GM18498 (cell line): Measurements from ENCODE around the gene GPC6.
"Not testable (repeated sequence)": the region's sequence is repeated elsewhere in the genome, so short reads cannot be mapped to it uniquely, and the experiment has no call there.

Experiments
- ATAC-seq: cut with Tn5 transposase; IDR thresholded peaks from one replicate; pipeline ENCODE4 v1.9.1; 2021; ENCODE audit warnings: mild to moderate bottlenecking, moderate library complexity; ENCODE audit not compliant: unreplicated experiment

The GPC6 gene

DNA sequence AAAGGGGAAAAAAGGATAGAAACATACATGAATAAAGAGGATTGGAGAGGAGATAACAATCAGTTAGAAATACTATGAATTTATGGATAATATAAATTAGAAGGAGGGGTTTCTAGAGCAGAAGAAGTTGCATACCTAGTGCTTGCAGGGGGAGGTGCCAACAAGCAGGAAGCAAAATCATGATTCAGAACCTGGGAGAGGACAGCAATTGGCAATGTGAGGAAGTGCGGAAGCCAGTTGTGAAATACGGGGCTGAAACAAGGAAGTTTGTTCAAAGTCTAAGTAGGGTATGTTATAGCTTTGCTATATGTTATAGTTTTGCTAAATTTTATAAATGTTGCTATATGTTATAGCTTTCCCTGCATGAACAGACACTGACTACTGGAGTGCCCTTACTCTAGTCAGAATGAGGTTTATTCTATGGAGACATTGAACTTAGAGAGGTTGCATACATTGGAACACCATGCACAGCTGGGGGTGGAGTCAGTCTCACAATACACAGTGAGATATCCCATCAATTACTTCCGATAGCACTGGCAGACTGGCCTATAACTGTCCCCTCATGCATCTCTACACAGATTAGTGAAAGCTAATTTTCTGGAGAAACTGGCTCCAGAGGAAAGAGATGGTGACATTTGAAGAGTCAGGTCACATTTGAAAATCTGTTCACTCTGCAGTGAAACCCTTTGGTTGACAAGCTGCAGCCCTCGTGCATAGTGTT lies 92.1 kb downstream of the GPC6 start:
- no peak for ATAC-seq

DNA sequence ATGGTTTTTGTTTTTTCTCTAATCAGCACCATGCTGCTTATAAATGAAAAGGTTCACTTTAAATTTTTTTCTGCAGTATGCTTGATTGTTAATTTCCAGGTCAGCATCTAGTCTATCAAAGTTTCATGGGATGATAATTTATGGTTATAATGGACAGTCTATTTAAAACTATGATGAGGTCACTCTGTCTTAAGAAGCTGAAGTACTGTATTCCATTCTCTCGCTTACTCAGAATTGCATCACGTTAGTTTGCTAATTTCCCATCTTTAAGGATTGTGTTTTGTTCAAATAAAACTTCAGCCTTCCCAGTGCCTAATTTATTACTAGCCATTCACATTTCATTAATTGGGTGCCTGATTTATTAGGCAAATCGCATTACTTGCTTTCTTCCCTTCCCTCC lies 94.3 kb downstream of the GPC6 start:
- ATAC-seq, result no peak

DNA sequence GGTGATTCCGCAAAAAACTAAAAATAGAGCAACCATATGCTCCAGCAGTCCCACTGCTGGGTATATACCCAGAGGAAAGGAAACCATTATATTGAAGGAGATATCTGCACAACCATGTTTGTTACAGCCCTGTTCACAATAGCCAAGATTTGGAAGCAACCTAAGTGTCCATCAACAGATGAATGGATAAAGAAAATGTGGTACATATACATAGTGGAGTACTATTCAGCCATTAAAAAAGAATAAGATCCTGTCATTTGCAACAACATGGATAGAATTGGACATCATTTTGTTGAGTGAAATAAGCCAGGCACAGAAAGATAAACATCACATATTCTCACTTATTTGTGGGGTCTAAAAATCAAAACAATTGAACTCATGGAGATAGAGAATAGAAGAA lies 97.3 kb downstream of the GPC6 start:
- ATAC-seq, result not testable (repeated sequence)

DNA sequence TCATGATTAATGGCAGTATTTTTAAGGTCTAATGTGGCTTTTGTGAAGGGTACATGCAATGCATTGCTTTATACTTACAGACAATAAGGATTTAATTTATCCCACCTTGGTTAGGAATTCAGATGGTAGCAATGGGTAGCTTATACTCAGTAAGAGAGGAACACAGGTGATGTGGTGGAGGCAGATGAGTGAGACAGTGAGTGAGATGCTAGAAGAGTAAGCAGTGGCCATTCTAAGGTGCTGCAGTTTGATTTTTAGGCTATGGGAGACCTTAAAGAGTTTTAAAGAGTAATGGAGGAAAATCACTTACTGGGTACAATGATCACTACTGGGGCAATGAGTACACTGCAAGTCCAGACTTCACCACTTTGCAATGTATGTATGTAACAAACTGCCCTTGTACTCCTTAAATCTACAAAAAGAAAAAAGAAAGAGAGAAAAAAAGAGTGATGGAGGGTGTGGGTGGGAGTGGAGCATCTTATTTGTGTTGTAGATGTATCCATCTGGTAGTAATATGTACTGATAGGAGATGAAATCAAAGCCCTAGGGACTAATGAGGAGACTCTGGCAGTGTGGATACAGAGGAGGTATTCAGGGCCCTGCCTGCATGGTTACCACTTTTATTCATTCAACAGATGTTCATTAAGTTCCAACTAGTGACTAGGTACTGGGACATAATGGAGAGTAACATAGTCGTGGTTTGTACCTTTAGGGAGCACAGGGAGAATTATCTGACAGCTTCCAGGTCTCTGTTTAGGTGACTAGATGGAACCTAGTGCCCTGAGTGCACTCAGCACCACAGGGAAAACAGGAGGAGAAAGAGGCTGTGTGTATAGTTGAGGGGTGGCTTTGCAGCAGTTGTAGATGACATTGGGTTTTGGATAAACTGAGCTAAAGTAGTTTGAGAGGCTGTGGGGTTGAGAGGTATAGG lies 99.0 kb downstream of the GPC6 start:
- ATAC-seq, result no peak

DNA sequence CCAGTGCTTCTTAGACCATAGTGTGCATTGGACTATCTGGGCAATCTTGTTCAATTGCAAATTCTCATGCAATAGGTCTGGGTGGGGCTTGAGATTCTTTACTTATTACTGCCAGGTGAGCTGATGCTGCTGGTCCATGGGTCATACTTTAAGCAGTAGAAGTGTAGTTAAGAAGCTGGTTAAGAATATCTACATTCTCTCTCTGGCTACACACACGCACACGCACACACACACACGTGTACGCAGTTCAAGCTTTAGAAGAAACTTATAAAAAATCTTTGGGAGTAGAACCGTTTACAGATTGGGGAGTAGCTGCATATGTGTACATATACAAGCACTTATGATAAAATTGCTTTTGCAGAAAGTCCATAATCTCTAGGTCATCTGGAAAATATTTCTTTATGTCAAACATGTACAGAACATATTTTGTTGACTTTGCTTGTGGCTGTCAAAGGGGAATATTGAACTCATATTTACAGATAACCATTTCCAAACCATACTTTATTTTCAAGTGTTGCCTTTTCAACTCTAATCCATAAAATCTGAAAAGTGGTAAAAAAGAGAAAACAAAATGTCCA lies 99.7 kb downstream of the GPC6 start:
- no peak for ATAC-seq

DNA sequence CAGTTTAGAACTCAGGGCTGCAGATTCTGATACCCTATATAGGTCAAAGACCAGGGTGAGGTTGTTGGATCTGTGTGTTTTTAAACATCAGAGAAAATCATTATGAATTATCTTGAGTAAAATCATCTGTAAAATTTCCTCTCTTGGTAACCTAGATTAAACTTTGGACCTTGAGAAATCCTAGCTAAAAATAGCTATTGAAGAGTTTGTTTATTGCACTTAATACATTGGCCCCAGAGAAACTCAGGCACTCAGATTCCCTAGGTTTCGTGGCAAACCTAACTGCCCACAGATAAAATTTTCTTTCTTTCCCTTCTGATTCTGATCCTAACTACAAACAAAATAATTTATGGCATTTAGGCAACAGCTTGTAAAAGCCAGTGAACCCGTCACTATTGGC lies 102.3 kb downstream of the GPC6 start:
- ATAC-seq, result no peak

- no peak for ATAC-seq
Observed at GRCh38 chr13:93336728-93337127, 110.1 kb downstream of the GPC6 start.

- no peak for ATAC-seq
Observed at GRCh38 chr13:93338030-93338429, 111.4 kb downstream of the GPC6 start.

GRCh38 chr13:93338906-93339305 lies 112.3 kb downstream of the GPC6 start:
- ATAC-seq, result no peak

DNA sequence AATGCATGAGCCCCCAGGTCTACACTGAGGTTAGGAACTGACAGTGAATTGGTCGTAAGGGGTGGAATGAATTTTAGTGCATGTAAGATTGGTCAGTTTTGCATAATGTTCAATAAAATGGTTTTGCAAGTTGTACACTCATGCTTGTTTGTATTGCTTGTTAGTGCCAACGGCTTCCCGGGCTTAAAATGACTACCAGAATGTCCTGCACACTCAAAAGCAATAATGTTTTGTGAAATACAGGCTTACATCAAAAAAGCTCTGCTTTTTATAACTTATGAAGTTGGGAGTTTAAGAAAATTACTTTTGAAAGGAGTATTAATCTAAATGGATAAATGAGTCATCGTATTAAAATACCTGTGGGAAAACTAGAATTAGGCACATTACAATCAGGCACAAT lies 112.9 kb downstream of the GPC6 start:
- no peak for ATAC-seq

GRCh38 chr13:93341517-93341916 lies 114.9 kb downstream of the GPC6 start:
- no peak for ATAC-seq

- no peak for ATAC-seq
Observed at GRCh38 chr13:93343097-93343496, 116.5 kb downstream of the GPC6 start.

GRCh38 chr13:93344048-93344705 lies 117.6 kb downstream of the GPC6 start:
- no peak for ATAC-seq

DNA sequence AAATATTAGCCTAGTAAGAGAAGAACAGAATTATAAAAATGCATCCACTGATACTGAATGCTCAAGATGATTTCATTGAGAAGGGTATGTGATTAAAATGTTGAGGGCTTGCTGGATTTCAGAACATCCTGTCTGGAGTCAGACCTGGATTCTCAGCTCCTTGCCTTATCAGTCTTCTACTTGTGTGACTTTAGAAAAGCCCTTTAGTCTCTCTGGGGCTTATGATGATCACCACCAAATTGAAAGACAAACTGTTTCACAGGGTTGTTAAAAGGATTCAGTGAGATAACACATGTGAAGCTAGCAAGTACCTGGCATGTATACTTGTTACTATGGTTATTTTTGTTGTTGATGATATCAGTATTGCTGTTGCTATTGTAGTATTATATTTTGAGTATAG lies 118.4 kb downstream of the GPC6 start:
- no peak for ATAC-seq

GRCh38 chr13:93345770-93346169 lies 119.2 kb downstream of the GPC6 start:
- no peak for ATAC-seq

- no peak for ATAC-seq
Observed at GRCh38 chr13:93352616-93353015, 126.0 kb downstream of the GPC6 start.

- ATAC-seq, result no peak
Observed at GRCh38 chr13:93355094-93355493, 128.5 kb downstream of the GPC6 start.

- no peak for ATAC-seq
Observed at GRCh38 chr13:93356469-93356868, 129.9 kb downstream of the GPC6 start.

DNA sequence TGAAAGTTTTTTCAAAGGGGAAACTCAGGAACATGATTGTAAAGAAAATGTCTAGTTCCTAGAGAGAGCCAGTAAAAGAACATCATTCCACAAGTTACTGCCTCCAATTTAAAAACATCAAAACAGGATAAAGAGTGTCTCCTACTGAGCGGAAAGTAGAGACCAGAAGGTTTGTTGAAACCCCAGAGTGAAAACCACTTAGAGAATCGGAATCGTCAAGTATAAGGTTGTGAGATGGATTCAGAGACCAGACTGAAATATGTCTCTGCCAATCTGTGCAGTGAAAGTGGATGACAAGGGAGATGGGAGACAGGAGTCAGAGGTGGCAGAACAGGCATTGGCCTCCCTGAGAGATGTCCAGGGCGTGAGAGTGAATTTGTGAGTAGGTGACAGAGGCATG lies 133.4 kb downstream of the GPC6 start:
- ATAC-seq, result no peak

- ATAC-seq, result no peak
Observed at GRCh38 chr13:93361703-93362102, 135.1 kb downstream of the GPC6 start.

- no peak for ATAC-seq
Observed at GRCh38 chr13:93364166-93364565, 137.6 kb downstream of the GPC6 start.
